Mammary epithelial cell (primary cell): Measurements from ENCODE around the gene SLAMF6.

Experiments used
- CTCF ChIP-seq, 2 donors: IDR thresholded peaks in 1 of 2; conservative IDR thresholded peaks in 1 of 2; 2 replicates each; pipeline ENCODE4 v1.5.1; 2011 to 2012; ENCODE audit warnings: inconsistent platforms in 2 of 2, low read length in 2 of 2, mild to moderate bottlenecking in 2 of 2, control low read depth in 1 of 2, low read depth in 1 of 2; ENCODE audit not compliant: insufficient read depth in 1 of 2; ENCODE audit errors: extremely low read depth in 1 of 2
- EZH2 ChIP-seq: IDR thresholded peaks from 2 replicates; pipeline ENCODE4 v1.6.1; 2012; ENCODE audit warnings: low read length, inconsistent platforms, borderline replicate concordance

- TF ChIP-seq CTCF (conservative IDR thresholded peaks at IDR 0.05 in 1 of 2, IDR thresholded peaks at IDR 0.05 in 1 of 2; ENCODE audit: extremely low read depth in 1 of 2, insufficient read depth in 1 of 2, low read depth in 1 of 2, low read length in 2 of 2) (no peak), EZH2 (no peak)
These were observed 69.6 kb downstream of the SLAMF6 start for GRCh38 chr1:160453443-160453842.
